Fibroblast of lung (primary cell): ENCODE data around the gene PLEKHH2.

Source experiments
- CTCF ChIP-seq, 2 donors: IDR thresholded peaks in 1 of 2; conservative IDR thresholded peaks in 1 of 2; 1 replicate in 1 of 2; 2 replicates in 1 of 2; pipeline ENCODE4 v1.5.1; 2011 to 2012; ENCODE audit warnings: low read length in 2 of 2, control low read depth in 1 of 2, inconsistent platforms in 1 of 2, low read depth in 1 of 2, mild to moderate bottlenecking in 1 of 2
- EZH2 ChIP-seq: IDR thresholded peaks from 2 replicates; pipeline ENCODE4 v1.5.1; 2012; ENCODE audit warnings: low read length, control low read depth, mild to moderate bottlenecking; ENCODE audit errors: missing control alignments

GRCh38 chr2:43754180-43754579, 117.1 kb downstream of the PLEKHH2 start:
- TF ChIP-seq CTCF (conservative IDR thresholded peaks at IDR 0.05 in 1 of 2, IDR thresholded peaks at IDR 0.05 in 1 of 2; ENCODE audit: low read depth in 1 of 2, low read length in 2 of 2) (no peak), EZH2 (no peak)
